GM10266 (cell line): ENCODE data around the gene LRRC32.

Experiments
- DNase-seq: peaks from one replicate; pipeline ENCODE4 v3.0.0; 2012; ENCODE audit errors: extremely low spot score
- TF ChIP-seq, protein P1 (sequence below): IDR thresholded peaks from 2 replicates; pipeline ENCODE4 v1.5.1; 2012; ENCODE audit warnings: mild to moderate bottlenecking, low read depth; ENCODE audit not compliant: control insufficient read depth, insufficient read depth; ENCODE audit errors: missing control alignments

The LRRC32 gene

DNA sequence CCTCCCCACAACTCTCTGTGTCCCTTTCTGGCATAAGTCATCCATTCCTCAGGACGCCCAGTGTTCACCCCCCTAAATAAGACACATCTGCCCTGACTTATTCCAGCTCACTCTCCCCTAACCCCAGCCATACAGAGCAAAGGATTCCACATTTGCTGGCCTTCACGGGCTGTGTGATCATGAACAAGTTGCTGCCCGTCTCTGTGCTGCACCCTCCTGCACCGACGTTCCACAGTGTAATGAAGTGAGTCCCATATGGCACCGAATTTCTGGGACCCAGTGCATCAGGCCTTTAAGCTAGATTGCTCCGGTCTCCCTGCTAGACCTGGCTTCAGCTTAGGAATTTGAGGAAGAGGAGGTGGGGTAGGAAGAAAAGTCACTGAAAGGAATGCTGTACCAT is 22.4 kb upstream of the LRRC32 start:
- no peak for DNase-seq
- TF ChIP-seq, protein P1, sequence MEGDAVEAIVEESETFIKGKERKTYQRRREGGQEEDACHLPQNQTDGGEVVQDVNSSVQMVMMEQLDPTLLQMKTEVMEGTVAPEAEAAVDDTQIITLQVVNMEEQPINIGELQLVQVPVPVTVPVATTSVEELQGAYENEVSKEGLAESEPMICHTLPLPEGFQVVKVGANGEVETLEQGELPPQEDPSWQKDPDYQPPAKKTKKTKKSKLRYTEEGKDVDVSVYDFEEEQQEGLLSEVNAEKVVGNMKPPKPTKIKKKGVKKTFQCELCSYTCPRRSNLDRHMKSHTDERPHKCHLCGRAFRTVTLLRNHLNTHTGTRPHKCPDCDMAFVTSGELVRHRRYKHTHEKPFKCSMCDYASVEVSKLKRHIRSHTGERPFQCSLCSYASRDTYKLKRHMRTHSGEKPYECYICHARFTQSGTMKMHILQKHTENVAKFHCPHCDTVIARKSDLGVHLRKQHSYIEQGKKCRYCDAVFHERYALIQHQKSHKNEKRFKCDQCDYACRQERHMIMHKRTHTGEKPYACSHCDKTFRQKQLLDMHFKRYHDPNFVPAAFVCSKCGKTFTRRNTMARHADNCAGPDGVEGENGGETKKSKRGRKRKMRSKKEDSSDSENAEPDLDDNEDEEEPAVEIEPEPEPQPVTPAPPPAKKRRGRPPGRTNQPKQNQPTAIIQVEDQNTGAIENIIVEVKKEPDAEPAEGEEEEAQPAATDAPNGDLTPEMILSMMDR = no peak

- TF ChIP-seq, protein P1 = no peak
- DNase-seq = no peak
These were observed 21.1 kb upstream of the LRRC32 start for GRCh38 chr11:76691655-76692054.

DNA sequence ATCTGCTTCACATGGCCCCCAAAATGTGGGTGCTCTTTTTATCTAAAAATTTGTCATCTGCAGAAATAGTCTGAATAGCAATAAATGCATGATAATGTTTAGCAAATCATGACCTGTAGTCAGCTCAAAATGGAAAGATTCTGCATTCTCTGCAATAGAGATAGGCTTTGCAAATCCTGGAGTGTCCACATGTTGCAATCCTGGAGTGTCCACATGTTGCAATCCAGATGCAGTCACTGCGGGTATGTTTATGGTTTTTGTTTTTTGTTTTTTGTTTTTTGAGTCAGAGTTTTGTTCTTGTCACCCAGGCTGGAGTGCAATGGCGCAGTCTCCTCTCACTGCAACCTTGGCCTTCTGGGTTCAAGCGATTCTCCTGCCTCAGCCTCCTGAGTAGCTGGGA is 20.2 kb upstream of the LRRC32 start:
- DNase-seq = no peak
- TF ChIP-seq, protein P1 = no peak

GRCh38 chr11:76689313-76690260 is 19.0 kb upstream of the LRRC32 start:
- TF ChIP-seq, protein P1 = no peak
- DNase-seq = no peak

DNA sequence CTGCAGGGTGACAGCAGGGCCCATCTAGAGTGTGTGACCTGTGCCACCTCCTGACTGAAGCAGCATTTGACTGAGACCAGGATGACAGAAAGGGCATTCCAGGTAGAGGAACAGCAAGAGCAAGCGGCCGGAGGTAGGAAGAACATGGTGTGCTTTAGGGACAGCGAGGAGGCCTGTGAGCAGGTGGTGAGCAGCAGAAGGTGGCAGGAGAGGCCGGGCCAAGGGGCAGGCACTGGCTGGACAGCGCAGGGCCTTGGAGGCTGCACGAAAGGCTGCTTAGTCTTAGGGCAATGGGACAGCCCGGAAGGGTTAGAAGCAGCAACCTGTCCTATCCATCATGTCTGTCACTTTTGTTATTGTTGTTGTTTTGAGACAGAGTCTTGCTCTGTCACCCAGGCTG is 17.6 kb upstream of the LRRC32 start:
- no peak for DNase-seq
- TF ChIP-seq, protein P1 = no peak

GRCh38 chr11:76686261-76687079 is 15.9 kb upstream of the LRRC32 start:
- TF ChIP-seq, protein P1 = no peak
- no peak for DNase-seq

- DNase-seq = no peak
- TF ChIP-seq, protein P1 = no peak
These were observed 15.3 kb upstream of the LRRC32 start for GRCh38 chr11:76685831-76686230.
